ENCODE results near the gene RNF144A.

DNA sequence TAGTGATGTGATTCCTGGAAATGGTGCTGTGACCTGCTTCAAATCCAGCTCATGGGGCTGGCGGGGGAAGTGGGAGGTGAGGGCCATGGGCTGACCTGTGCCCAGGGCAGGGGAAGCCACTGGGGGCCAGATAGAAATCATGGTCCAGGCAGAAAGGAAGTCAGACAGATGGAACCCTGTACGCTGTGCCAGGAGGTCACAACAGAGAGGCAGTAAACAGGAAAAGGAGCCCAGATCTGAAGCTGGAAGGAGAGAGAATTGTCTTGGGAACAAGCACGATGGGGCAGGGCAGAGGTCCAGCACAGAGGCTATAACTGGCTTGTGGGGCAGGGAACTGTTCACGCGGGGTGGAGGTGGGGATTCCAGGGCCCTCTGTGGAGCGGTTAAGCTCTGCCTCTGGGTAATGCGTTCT is 76.0 kb downstream of the RNF144A start:
- TF ChIP-seq, protein P1, sequence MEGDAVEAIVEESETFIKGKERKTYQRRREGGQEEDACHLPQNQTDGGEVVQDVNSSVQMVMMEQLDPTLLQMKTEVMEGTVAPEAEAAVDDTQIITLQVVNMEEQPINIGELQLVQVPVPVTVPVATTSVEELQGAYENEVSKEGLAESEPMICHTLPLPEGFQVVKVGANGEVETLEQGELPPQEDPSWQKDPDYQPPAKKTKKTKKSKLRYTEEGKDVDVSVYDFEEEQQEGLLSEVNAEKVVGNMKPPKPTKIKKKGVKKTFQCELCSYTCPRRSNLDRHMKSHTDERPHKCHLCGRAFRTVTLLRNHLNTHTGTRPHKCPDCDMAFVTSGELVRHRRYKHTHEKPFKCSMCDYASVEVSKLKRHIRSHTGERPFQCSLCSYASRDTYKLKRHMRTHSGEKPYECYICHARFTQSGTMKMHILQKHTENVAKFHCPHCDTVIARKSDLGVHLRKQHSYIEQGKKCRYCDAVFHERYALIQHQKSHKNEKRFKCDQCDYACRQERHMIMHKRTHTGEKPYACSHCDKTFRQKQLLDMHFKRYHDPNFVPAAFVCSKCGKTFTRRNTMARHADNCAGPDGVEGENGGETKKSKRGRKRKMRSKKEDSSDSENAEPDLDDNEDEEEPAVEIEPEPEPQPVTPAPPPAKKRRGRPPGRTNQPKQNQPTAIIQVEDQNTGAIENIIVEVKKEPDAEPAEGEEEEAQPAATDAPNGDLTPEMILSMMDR (IDR thresholded peaks at IDR 0.05), result no peak
- no peak for TF ChIP-seq POLR2A (IDR thresholded peaks at IDR 0.05)

Measured in testis (tissue), 2 donors.